Measurements from ENCODE around the gene LCN6. TPM values are rescaled to one million over a fixed set of nuclear protein-coding genes. Genes with fewer than 3 reads are reported as not detected.

The LCN6 gene
- total and polyA plus RNA-seq, 9 of the 15 experiments (the other 6 are each of a cell fraction or from before 2014, with no cell fraction given) = 0.10 to 0.45 (median 0.37) TPM; not detected in 5

DNA sequence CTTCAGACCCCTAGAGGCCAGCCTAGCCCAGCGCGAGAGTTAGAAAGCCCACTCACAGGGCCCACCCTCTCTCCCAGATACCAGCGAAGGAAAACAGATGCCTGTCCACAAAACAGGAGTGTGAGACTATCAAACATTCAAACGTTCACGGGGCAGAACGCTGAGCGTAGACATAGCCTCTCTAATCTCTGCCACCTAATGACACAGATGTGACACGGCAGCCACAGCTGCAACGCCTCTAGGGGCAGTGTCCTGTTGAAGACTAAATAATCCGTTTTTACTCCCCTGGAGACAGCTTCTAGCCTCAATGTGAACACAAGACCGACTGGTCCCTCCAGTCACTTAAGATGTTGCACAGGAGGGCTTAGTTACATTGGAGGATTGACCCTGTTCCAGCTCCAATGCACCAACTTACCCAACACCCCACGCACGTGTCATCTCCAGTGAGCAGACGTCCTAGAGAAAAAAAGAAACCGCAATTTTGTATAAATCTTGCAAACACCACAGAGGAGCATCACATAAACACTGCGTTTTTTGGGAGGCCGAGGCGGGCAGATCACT, 21.6 kb downstream of the LCN6 start (continued):
- TF ChIP-seq EP300 (IDR thresholded peaks at IDR 0.05; ENCODE audit: low read length) = no peak
- TF ChIP-seq MAFF (IDR thresholded peaks at IDR 0.05; ENCODE audit: low read length) = no peak
- no peak for TF ChIP-seq NUFIP1 (IDR thresholded peaks at IDR 0.05; ENCODE audit: partially characterized antibody)
- TF ChIP-seq, protein P1, sequence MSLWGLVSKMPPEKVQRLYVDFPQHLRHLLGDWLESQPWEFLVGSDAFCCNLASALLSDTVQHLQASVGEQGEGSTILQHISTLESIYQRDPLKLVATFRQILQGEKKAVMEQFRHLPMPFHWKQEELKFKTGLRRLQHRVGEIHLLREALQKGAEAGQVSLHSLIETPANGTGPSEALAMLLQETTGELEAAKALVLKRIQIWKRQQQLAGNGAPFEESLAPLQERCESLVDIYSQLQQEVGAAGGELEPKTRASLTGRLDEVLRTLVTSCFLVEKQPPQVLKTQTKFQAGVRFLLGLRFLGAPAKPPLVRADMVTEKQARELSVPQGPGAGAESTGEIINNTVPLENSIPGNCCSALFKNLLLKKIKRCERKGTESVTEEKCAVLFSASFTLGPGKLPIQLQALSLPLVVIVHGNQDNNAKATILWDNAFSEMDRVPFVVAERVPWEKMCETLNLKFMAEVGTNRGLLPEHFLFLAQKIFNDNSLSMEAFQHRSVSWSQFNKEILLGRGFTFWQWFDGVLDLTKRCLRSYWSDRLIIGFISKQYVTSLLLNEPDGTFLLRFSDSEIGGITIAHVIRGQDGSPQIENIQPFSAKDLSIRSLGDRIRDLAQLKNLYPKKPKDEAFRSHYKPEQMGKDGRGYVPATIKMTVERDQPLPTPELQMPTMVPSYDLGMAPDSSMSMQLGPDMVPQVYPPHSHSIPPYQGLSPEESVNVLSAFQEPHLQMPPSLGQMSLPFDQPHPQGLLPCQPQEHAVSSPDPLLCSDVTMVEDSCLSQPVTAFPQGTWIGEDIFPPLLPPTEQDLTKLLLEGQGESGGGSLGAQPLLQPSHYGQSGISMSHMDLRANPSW (CRISPR knock-in tag; IDR thresholded peaks at IDR 0.05) = no peak
- TF ChIP-seq CBX5 (IDR thresholded peaks at IDR 0.05; ENCODE audit: borderline replicate concordance, low read depth) = no peak
- TF ChIP-seq, protein P2, sequence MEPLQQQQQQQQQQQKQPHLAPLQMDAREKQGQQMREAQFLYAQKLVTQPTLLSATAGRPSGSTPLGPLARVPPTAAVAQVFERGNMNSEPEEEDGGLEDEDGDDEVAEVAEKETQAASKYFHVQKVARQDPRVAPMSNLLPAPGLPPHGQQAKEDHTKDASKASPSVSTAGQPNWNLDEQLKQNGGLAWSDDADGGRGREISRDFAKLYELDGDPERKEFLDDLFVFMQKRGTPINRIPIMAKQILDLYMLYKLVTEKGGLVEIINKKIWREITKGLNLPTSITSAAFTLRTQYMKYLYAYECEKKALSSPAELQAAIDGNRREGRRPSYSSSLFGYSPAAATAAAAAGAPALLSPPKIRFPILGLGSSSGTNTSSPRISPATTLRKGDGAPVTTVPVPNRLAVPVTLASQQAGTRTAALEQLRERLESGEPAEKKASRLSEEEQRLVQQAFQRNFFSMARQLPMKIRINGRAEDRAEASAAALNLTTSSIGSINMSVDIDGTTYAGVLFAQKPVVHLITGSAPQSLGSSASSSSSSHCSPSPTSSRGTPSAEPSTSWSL (CRISPR knock-in tag; IDR thresholded peaks at IDR 0.05; ENCODE audit: borderline replicate concordance) = no peak
- no peak for TF ChIP-seq MXI1 (IDR thresholded peaks at IDR 0.05; ENCODE audit: low read depth, low read length)
- no peak for TF ChIP-seq PTTG1 (tag; IDR thresholded peaks at IDR 0.05; ENCODE audit: low read depth)
- TF ChIP-seq, protein P3, sequence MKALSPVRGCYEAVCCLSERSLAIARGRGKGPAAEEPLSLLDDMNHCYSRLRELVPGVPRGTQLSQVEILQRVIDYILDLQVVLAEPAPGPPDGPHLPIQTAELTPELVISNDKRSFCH (CRISPR knock-in tag; IDR thresholded peaks at IDR 0.05) = no peak
- TF ChIP-seq, protein P3 (tag; IDR thresholded peaks at IDR 0.05) = no peak
- TF ChIP-seq PHB2 (IDR thresholded peaks at IDR 0.05; ENCODE audit: low read depth) = no peak
- TF ChIP-seq NCOR1 (IDR thresholded peaks at IDR 0.05) = no peak
- TF ChIP-seq HDAC2 (IDR thresholded peaks at IDR 0.05) = no peak
- TF ChIP-seq MCM3 (IDR thresholded peaks at IDR 0.05) = no peak
- TF ChIP-seq, protein P4, sequence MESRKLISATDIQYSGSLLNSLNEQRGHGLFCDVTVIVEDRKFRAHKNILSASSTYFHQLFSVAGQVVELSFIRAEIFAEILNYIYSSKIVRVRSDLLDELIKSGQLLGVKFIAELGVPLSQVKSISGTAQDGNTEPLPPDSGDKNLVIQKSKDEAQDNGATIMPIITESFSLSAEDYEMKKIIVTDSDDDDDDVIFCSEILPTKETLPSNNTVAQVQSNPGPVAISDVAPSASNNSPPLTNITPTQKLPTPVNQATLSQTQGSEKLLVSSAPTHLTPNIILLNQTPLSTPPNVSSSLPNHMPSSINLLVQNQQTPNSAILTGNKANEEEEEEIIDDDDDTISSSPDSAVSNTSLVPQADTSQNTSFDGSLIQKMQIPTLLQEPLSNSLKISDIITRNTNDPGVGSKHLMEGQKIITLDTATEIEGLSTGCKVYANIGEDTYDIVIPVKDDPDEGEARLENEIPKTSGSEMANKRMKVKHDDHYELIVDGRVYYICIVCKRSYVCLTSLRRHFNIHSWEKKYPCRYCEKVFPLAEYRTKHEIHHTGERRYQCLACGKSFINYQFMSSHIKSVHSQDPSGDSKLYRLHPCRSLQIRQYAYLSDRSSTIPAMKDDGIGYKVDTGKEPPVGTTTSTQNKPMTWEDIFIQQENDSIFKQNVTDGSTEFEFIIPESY (CRISPR knock-in tag; IDR thresholded peaks at IDR 0.05) = 0 out of 2 replicates have a peak, but pooled peaks have one; percentile 35
- no peak for TF ChIP-seq ZKSCAN8 (CRISPR knock-in tag; IDR thresholded peaks at IDR 0.05)
- no peak for TF ChIP-seq TEAD2 (tag; IDR thresholded peaks at IDR 0.05)
- TF ChIP-seq SNIP1 (IDR thresholded peaks at IDR 0.05; ENCODE audit: low read depth) = no peak
- TF ChIP-seq HDAC3 (IDR thresholded peaks at IDR 0.05; ENCODE audit: borderline replicate concordance, partially characterized antibody) = no peak

Data from K562 (cell line).